Osteoblast (primary cell): Measurements from ENCODE around the gene FSTL4. TPM values are rescaled to one million over a fixed set of nuclear protein-coding genes. Genes with fewer than 3 reads are reported as not detected.

Experiments
- DNase-seq: peaks from one replicate; pipeline ENCODE4 v3.0.0; 2011; ENCODE audit warnings: low spot score, mixed read lengths; ENCODE audit not compliant: insufficient read length; ENCODE audit errors: missing footprints
- H2AFZ ChIP-seq: 2 replicates; pipeline ENCODE4 v1.6.0; 2011; ENCODE audit warnings: mild to moderate bottlenecking, low read length
- H3K27ac ChIP-seq: 2 replicates; pipeline ENCODE4 v1.5.1; 2011; ENCODE audit warnings: mild to moderate bottlenecking, low read depth, low read length, moderate library complexity
- H3K27me3 ChIP-seq: 2 replicates; pipeline ENCODE4 v1.6.0; 2012; ENCODE audit warnings: mild to moderate bottlenecking, control low read depth, inconsistent platforms, low read length, moderate library complexity; ENCODE audit not compliant: insufficient read depth
- H3K36me3 ChIP-seq: 2 replicates; pipeline ENCODE4 v1.5.1; 2011; ENCODE audit warnings: mild to moderate bottlenecking, low read length, control low read depth, moderate library complexity; ENCODE audit not compliant: insufficient read depth
- H3K4me1 ChIP-seq: 2 replicates; pipeline ENCODE4 v1.5.1; 2011; ENCODE audit warnings: mild to moderate bottlenecking, low read length, control low read depth, moderate library complexity; ENCODE audit not compliant: insufficient read depth
- H3K4me2 ChIP-seq: 2 replicates; pipeline ENCODE4 v1.6.0; 2011; ENCODE audit warnings: mild to moderate bottlenecking, low read length; ENCODE audit not compliant: insufficient read depth
- H3K4me3 ChIP-seq: fragments of 200-600 bp; sonication (generic); 3 replicates; pipeline ENCODE4 v1.5.1; 2012; ENCODE audit warnings: mild to moderate bottlenecking, low read length, inconsistent platforms; ENCODE audit not compliant: insufficient read depth
- H3K79me2 ChIP-seq: 2 replicates; pipeline ENCODE4 v1.6.0; 2012; ENCODE audit warnings: mild to moderate bottlenecking, low read length, control low read depth, inconsistent platforms; ENCODE audit not compliant: insufficient read depth
- H3K9me3 ChIP-seq: 2 replicates; pipeline ENCODE4 v1.5.1; 2011; ENCODE audit warnings: low read depth, low read length, control low read depth
- H4K20me1 ChIP-seq: 2 replicates; pipeline ENCODE4 v1.6.0; 2012; ENCODE audit warnings: mild to moderate bottlenecking, low read length, control low read depth; ENCODE audit not compliant: insufficient read depth
- total RNA-seq: library from RNA; depleted of rRNA; stranded (reverse); fragments of >200 nt; gene quantifications from 2 replicates; pipeline ENCODE4 v1.2.3, GENCODE V29; 2012
- TF ChIP-seq, protein P1 (sequence below): IDR thresholded peaks from 2 replicates; pipeline ENCODE4 v1.5.1; 2011; ENCODE audit warnings: mild to moderate bottlenecking, low read depth, low read length, moderate library complexity; ENCODE audit errors: extremely low read depth

Gene FSTL4
- total RNA-seq, 1 donor: not detected

GRCh38 chr5:133565993-133566392, 46.3 kb downstream of the FSTL4 start:
- no peaks in the 10 kb centered on the region for H4K20me1 ChIP-seq
- no peak overlapping the region for H3K4me3 ChIP-seq
- TF ChIP-seq, protein P1, sequence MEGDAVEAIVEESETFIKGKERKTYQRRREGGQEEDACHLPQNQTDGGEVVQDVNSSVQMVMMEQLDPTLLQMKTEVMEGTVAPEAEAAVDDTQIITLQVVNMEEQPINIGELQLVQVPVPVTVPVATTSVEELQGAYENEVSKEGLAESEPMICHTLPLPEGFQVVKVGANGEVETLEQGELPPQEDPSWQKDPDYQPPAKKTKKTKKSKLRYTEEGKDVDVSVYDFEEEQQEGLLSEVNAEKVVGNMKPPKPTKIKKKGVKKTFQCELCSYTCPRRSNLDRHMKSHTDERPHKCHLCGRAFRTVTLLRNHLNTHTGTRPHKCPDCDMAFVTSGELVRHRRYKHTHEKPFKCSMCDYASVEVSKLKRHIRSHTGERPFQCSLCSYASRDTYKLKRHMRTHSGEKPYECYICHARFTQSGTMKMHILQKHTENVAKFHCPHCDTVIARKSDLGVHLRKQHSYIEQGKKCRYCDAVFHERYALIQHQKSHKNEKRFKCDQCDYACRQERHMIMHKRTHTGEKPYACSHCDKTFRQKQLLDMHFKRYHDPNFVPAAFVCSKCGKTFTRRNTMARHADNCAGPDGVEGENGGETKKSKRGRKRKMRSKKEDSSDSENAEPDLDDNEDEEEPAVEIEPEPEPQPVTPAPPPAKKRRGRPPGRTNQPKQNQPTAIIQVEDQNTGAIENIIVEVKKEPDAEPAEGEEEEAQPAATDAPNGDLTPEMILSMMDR: no peak
- DNase-seq: no peak
- no peak overlapping the region for H3K4me2 ChIP-seq
- H3K4me1 ChIP-seq: no peaks in the 10 kb centered on the region
- no peaks in the 10 kb centered on the region for H3K36me3 ChIP-seq
- H3K9me3 ChIP-seq: no peaks in the 10 kb centered on the region
- H3K79me2 ChIP-seq: no peaks in the 10 kb centered on the region
- H2AFZ ChIP-seq: no peak overlapping the region
- H3K27ac ChIP-seq: no peak overlapping the region
- no peaks in the 10 kb centered on the region for H3K27me3 ChIP-seq

DNA sequence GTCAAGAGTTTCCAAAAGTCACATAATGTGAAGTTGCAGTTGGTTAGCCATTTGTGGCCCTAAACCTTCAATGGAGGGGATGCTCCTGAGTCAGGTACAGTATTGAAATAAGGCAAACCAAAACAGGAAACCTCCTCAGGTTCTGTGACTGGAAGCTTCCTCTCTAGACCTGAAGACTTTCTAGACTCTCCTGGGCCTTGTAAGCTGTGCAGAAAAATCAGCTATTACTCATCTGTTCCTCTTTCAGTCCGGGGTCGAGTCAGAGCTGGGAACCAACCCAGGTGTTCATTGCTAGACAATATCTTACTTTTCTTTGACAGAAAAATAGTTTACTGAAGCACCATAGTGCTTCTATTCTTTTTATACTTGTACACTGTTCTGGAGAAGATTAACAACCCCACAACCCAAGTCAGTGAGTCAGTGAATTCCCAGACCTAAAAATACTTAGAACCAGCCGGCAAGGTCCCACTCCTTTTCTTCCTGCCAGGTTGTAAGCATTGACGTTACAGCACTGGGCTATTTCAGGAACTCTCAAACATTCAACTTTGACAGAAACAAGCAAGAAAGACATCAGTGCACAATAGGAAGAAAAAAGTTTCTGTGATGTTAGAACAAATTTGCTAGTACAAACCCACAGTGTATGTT, 47.3 kb downstream of the FSTL4 start:
- DNase-seq: no peak
- TF ChIP-seq, protein P1: no peak
- Histone ChIP-seq H3K36me3 (no peaks in the 10 kb centered on the region), H4K20me1 (no peaks in the 10 kb centered on the region), H3K4me2 (no peak overlapping the region), H3K4me1 (no peaks in the 10 kb centered on the region), H3K79me2 (no peaks in the 10 kb centered on the region), H3K9me3 (no peaks in the 10 kb centered on the region), H2AFZ (no peak overlapping the region), H3K27ac (no peak overlapping the region), H3K4me3 (no peak overlapping the region), H3K27me3 (no peaks in the 10 kb centered on the region)

DNA sequence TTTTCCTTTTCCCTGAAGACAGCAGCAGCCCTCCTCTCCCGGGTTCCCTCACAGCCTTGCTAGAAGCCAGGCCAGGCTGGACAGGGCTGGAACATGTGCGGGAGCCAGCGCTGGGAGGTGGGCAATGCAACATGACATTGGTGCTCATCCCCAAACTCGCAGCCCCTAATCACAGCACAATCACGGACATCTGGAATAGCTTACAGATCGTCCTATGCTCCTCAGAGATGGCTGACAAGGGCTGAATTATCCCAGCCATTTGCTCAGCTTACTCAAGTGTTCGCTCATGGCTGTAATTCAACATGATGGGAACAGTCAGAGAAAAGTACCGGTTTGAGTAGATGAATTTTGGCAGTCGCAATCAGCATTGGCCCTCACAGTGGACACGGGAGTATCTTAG, 49.8 kb downstream of the FSTL4 start:
- Histone ChIP-seq H3K27me3 (no peaks in the 10 kb centered on the region), H4K20me1 (no peaks in the 10 kb centered on the region), H3K4me3 (no peak overlapping the region), H3K79me2 (no peaks in the 10 kb centered on the region), H3K4me2 (no peak overlapping the region), H3K27ac (no peak overlapping the region), H3K4me1 (no peaks in the 10 kb centered on the region), H2AFZ (no peak overlapping the region), H3K9me3 (no peaks in the 10 kb centered on the region), H3K36me3 (no peaks in the 10 kb centered on the region)
- TF ChIP-seq, protein P1: no peak
- DNase-seq: no peak

- Histone ChIP-seq H3K4me2 (no peak overlapping the region), H3K36me3 (no peaks in the 10 kb centered on the region), H3K9me3 (no peaks in the 10 kb centered on the region), H3K4me1 (no peaks in the 10 kb centered on the region), H3K27ac (no peak overlapping the region), H4K20me1 (no peaks in the 10 kb centered on the region), H3K79me2 (no peaks in the 10 kb centered on the region), H2AFZ (no peak overlapping the region), H3K4me3 (no peak overlapping the region), H3K27me3 (no peaks in the 10 kb centered on the region)
- TF ChIP-seq, protein P1: no peak
- no peak for DNase-seq
Measured at GRCh38 chr5:133559960-133560359, 52.4 kb downstream of the FSTL4 start.
